H1 (cell line): ENCODE data around the gene ZNF440. TPM values are rescaled to one million over a fixed set of nuclear protein-coding genes. Genes with fewer than 3 reads are reported as not detected.

Source experiments
- CBX8 ChIP-seq: fragments of 300-800, 300-1000 bp; sonication (generic); IDR thresholded peaks from 2 replicates; pipeline ENCODE4 v1.7.1; 2016; ENCODE audit warnings: low read depth, low read length, borderline replicate concordance
- CEBPB ChIP-seq: IDR thresholded peaks from 2 replicates; pipeline ENCODE4 v1.6.1; 2012; ENCODE audit warnings: low read depth, low read length
- EP300 ChIP-seq, 2 experiments: IDR thresholded peaks; 1 replicate in 1 of 2; 2 replicates in 1 of 2; pipeline ENCODE4 v1.6.1; 2011 to 2012; ENCODE audit warnings: low read depth in 2 of 2, low read length in 2 of 2, mild to moderate bottlenecking in 2 of 2, borderline replicate concordance in 1 of 2, inconsistent platforms in 1 of 2, moderate library complexity in 1 of 2
- GTF2F1 ChIP-seq: IDR thresholded peaks from 2 replicates; pipeline ENCODE4 v1.6.1; 2012; ENCODE audit warnings: low read depth, low read length, improper control_type of control experiment, borderline replicate concordance
- JUN ChIP-seq: IDR thresholded peaks from 2 replicates; pipeline ENCODE4 v1.6.1; 2011; ENCODE audit warnings: low read depth, mild to moderate bottlenecking, improper control_type of control experiment, low read length
- KDM1A ChIP-seq: fragments of 200-600, 300-600 bp; sonication (generic); IDR thresholded peaks from 2 replicates; pipeline ENCODE4 v1.7.1; 2016; ENCODE audit warnings: mild to moderate bottlenecking, low read length, borderline replicate concordance
- KDM4A ChIP-seq: IDR thresholded peaks from one replicate; pipeline ENCODE4 v1.7.1; 2012; ENCODE audit warnings: low read depth, mild to moderate bottlenecking, moderate library complexity, low read length, inconsistent platforms; ENCODE audit not compliant: severe bottlenecking
- NANOG ChIP-seq: IDR thresholded peaks from 2 replicates; pipeline ENCODE4 v1.6.1; 2011; ENCODE audit warnings: low read length, low read depth, mild to moderate bottlenecking, inconsistent platforms; ENCODE audit not compliant: insufficient read depth, poor library complexity, severe bottlenecking
- RAD21 ChIP-seq, 2 experiments: IDR thresholded peaks in 1 of 2; conservative IDR thresholded peaks in 1 of 2; 2 replicates each; pipeline ENCODE4 v1.6.1; 2011; ENCODE audit warnings: low read depth in 2 of 2, low read length in 2 of 2, improper control_type of control experiment in 1 of 2, inconsistent platforms in 1 of 2, mild to moderate bottlenecking in 1 of 2, moderate library complexity in 1 of 2
- SIRT6 ChIP-seq: IDR thresholded peaks from one replicate; pipeline ENCODE4 v1.7.1; 2012; ENCODE audit warnings: low read length, inconsistent platforms
- SP2 ChIP-seq: IDR thresholded peaks from 2 replicates; pipeline ENCODE4 v1.6.1; 2012; ENCODE audit warnings: mild to moderate bottlenecking, low read length, inconsistent platforms
- SRF ChIP-seq: IDR thresholded peaks from 2 replicates; pipeline ENCODE4 v1.6.1; 2011; ENCODE audit warnings: mild to moderate bottlenecking, low read depth, low read length, moderate library complexity
- TCF12 ChIP-seq: IDR thresholded peaks from 2 replicates; pipeline ENCODE4 v1.6.1; 2011; ENCODE audit warnings: low read depth, mild to moderate bottlenecking, low read length
- polyA plus RNA-seq, 7 experiments: library from polyadenylated mRNA; depleted of rRNA in 3 of 7; stranded (reverse) in 5 of 7; unstranded in 2 of 7; fragments of >200 nt in 5 of 7; fragments of 200-250 nt in 2 of 7; gene quantifications; 1 replicate in 5 of 7; 2 replicates in 1 of 7; 4 replicates in 1 of 7; pipeline versions ENCODE4 v1.2.1 to v1.2.3, GENCODE V29; 2011 to 2013; ENCODE audit warnings: missing spikeins in 2 of 7, mixed read lengths in 2 of 7
- total RNA-seq: library from RNA; stranded (reverse); fragmentation: NEBNext Ultra II Directional; extraction: Animal tissue kit (Norgen Biotek cat#: 25700); gene quantifications from 2 replicates; pipeline ENCODE4 v1.2.1, GENCODE V29; 2021
- TF ChIP-seq, protein P1 (sequence below): IDR thresholded peaks from 2 replicates; pipeline ENCODE4 v1.6.1; 2012; ENCODE audit warnings: inconsistent platforms
- TF ChIP-seq, protein P2 (sequence below): IDR thresholded peaks from 2 replicates; pipeline ENCODE4 v1.6.1; 2012; ENCODE audit warnings: inconsistent platforms

ZNF440 gene
- total and polyA plus RNA-seq, 2 of the 8 experiments (the other 6 are each of a cell fraction or from before 2014, with no cell fraction given), result 0.77 to 6.5 TPM

DNA sequence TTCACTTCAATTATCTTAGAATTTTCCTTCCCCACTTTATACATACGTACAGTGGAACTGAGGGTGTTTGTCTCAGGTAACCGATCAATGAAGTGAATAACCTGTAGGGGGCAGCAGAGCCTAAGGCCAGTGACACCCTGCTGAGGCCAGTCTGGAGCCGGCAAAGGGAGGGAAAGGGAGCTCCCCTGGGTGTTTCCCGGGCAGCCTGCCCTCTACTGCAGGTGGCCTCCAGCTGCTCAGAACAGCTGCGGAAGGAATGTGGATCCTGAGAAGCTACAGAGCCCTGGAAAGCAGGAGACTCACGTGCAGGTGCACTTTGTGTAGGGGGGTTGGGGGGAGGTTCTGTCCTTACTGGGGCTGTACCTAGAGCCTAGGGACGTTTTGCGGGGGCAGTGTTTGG lies 16.6 kb upstream of the ZNF440 start (continued):
- TF ChIP-seq NANOG (peak; percentile 17), KDM4A (no peak), CBX8 (no peak), CEBPB (no peak), KDM1A (no peak), RAD21 (IDR thresholded peaks at IDR 0.05 in 1 of 2, conservative IDR thresholded peaks at IDR 0.05 in 1 of 2; ENCODE audit: low read depth in 2 of 2, low read length in 2 of 2) (peak; percentile 75 to 83), JUN (no peak), SIRT6 (no peak), SP2 (no peak), GTF2F1 (no peak), SRF (no peak), EP300 (IDR thresholded peaks at IDR 0.05; ENCODE audit: borderline replicate concordance in 1 of 2, low read depth in 2 of 2, low read length in 2 of 2) (no peak), TCF12 (peak; percentile 64; the same call in 1 of the 2 replicates)
- TF ChIP-seq, protein P1, sequence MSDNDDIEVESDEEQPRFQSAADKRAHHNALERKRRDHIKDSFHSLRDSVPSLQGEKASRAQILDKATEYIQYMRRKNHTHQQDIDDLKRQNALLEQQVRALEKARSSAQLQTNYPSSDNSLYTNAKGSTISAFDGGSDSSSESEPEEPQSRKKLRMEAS, result 0 out of 2 replicates have a peak, but pooled peaks have one; percentile 20
- TF ChIP-seq, protein P2, sequence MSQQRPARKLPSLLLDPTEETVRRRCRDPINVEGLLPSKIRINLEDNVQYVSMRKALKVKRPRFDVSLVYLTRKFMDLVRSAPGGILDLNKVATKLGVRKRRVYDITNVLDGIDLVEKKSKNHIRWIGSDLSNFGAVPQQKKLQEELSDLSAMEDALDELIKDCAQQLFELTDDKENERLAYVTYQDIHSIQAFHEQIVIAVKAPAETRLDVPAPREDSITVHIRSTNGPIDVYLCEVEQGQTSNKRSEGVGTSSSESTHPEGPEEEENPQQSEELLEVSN, result peak; percentile 48; the same call in 1 of the 2 replicates
